ENCODE results near the gene BIVM. TPM values are rescaled to one million over a fixed set of nuclear protein-coding genes. Genes with fewer than 3 reads are reported as not detected.

BIVM gene
- total RNA-seq, 1 donor from 2014 or later, result 13.6 TPM

DNA sequence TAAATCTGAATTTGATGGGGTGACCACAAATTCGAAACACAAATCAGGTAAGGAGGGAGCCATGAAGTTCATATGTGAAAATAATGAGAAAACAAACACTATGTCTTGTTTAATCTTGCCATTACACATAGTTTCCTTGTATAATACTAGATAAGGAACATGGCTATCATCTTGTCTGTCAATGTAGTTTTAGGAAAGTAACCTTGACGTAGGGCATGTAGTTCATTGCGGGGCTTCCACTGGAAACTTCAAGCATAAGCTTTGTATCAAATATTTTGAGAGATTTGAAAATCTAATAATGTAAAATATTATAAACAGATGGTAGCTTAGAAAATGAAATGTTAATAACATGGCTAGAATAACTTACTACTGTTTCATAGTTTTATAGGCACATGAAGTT, 8.8 kb downstream of the BIVM start:
- H3K4me1 Mint-ChIP-seq, result peaks cover 3% of the 10 kb centered on the region
- Histone ChIP-seq H3F3A (ENCODE audit: low read depth) (no peaks in the 10 kb centered on the region), H3K4me3 (no peak overlapping the region), H3K27me3 (no peaks in the 10 kb centered on the region), H3K36me3 (peaks cover 5% of the 10 kb centered on the region), H4K20me1 (ENCODE audit: low read depth) (no peaks in the 10 kb centered on the region), H3K9ac (no peak overlapping the region), H2AFZ (replicated peaks) (no peak overlapping the region), H3K27ac (no peak overlapping the region), H3K4me1 (no peaks in the 10 kb centered on the region), H3K4me2 (no peak overlapping the region), H3K9me3 (ENCODE audit: low read depth) (no peaks in the 10 kb centered on the region), H3K79me2 (ENCODE audit: low read depth) (no peaks in the 10 kb centered on the region)
- peaks cover 39% of the 10 kb centered on the region for H3K36me3 Mint-ChIP-seq
- TF ChIP-seq EZH2 (IDR thresholded peaks at IDR 0.05) (no peak), CTCF (IDR thresholded peaks at IDR 0.05) (no peak), EZH2phosphoT487 (IDR thresholded peaks at IDR 0.05) (no peak)
- no peak for DNase-seq (ENCODE audit: low spot score)
- H3K9me3 Mint-ChIP-seq, result peaks cover 14% of the 10 kb centered on the region
- H3K27me3 Mint-ChIP-seq (ENCODE audit: insufficient read depth, low read depth), result no peaks in the 10 kb centered on the region
- H3K27ac Mint-ChIP-seq, result no peak overlapping the region
- no peak overlapping the region for H3K4me3 Mint-ChIP-seq

DNA sequence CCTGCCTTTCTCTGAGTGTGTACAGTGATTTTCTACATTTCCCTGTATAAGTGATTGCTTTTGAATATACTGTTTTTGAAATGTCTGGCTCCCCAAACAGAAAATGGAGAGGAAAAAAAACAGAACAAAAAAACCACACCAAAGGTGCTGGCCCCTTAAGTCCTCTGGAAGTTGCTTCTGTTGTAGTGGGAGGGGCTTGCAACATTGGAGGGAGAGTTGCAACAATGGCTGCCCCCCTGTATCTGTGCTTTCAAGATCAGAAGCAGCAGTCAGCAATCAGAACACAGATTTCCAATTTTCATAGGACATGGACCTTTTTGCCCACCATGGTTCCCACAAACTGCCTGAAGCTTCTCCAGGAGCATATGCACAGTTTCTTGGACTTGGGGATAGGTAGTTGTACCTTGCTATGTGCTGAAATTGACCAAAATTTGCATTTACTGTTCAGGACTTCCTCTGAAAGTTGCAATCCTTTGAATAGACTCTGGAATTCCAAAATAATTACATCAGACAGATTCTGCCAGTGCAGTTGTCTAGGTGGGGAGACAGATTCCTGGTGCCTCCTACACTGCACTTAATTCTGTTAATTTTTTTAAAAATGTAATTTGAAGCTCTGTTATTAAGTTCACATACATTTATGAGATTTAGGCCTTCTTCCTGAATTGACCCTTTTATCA, 13.8 kb downstream of the BIVM start:
- TF ChIP-seq EZH2phosphoT487 (IDR thresholded peaks at IDR 0.05), result no peak
- TF ChIP-seq EZH2 (IDR thresholded peaks at IDR 0.05), result no peak
- no peak for TF ChIP-seq CTCF (IDR thresholded peaks at IDR 0.05)
- DNase-seq (ENCODE audit: low spot score), result peak; percentile 8

GRCh38 chr13:102814025-102814607, 15.2 kb downstream of the BIVM start:
- Histone ChIP-seq H3K4me2 (no peak overlapping the region), H3K36me3 (peaks cover 5% of the 10 kb centered on the region), H3K4me3 (no peak overlapping the region), H4K20me1 (ENCODE audit: low read depth) (no peaks in the 10 kb centered on the region), H3K27me3 (no peaks in the 10 kb centered on the region), H3K27ac (no peak overlapping the region), H3K4me1 (no peaks in the 10 kb centered on the region), H3F3A (ENCODE audit: low read depth) (no peaks in the 10 kb centered on the region), H3K9ac (no peak overlapping the region), H2AFZ (replicated peaks) (no peak overlapping the region), H3K79me2 (ENCODE audit: low read depth) (no peaks in the 10 kb centered on the region), H3K9me3 (ENCODE audit: low read depth) (no peaks in the 10 kb centered on the region)
- H3K9me3 Mint-ChIP-seq, result peaks cover 14% of the 10 kb centered on the region
- peaks cover 8% of the 10 kb centered on the region for H3K4me1 Mint-ChIP-seq
- no peak overlapping the region for H3K4me3 Mint-ChIP-seq
- no peak for DNase-seq (ENCODE audit: low spot score)
- peaks cover 3% of the 10 kb centered on the region for H3K27me3 Mint-ChIP-seq (ENCODE audit: insufficient read depth, low read depth)
- no peak for TF ChIP-seq EZH2 (IDR thresholded peaks at IDR 0.05)
- TF ChIP-seq CTCF (IDR thresholded peaks at IDR 0.05), result no peak
- no peak for TF ChIP-seq EZH2phosphoT487 (IDR thresholded peaks at IDR 0.05)
- H3K36me3 Mint-ChIP-seq, result peaks cover 22% of the 10 kb centered on the region
- no peak overlapping the region for H3K27ac Mint-ChIP-seq

More for the DNA sequence above, 13.8 kb downstream of the BIVM start:
- no peak overlapping the region for H3K4me3 Mint-ChIP-seq
- Histone ChIP-seq H4K20me1 (ENCODE audit: low read depth) (no peaks in the 10 kb centered on the region), H3K9me3 (ENCODE audit: low read depth) (no peaks in the 10 kb centered on the region), H3K27ac (no peak overlapping the region), H3K4me3 (no peak overlapping the region), H2AFZ (replicated peaks) (no peak overlapping the region), H3K4me1 (no peaks in the 10 kb centered on the region), H3K36me3 (peaks cover 5% of the 10 kb centered on the region), H3F3A (ENCODE audit: low read depth) (no peaks in the 10 kb centered on the region), H3K27me3 (no peaks in the 10 kb centered on the region), H3K4me2 (no peak overlapping the region), H3K9ac (no peak overlapping the region), H3K79me2 (ENCODE audit: low read depth) (no peaks in the 10 kb centered on the region)
- H3K9me3 Mint-ChIP-seq, result peaks cover 14% of the 10 kb centered on the region
- peak overlapping the region; percentile 57 for H3K27ac Mint-ChIP-seq
- H3K27me3 Mint-ChIP-seq (ENCODE audit: insufficient read depth, low read depth), result peaks cover 3% of the 10 kb centered on the region
- peaks cover 8% of the 10 kb centered on the region for H3K4me1 Mint-ChIP-seq
- H3K36me3 Mint-ChIP-seq, result peaks cover 23% of the 10 kb centered on the region

Measured in neural progenitor cell (in vitro differentiated cells).